Activated naive CD8-positive, alpha-beta T cell treated with anti-CD3 and anti-CD28 coated beads, Interleukin-2, amount 50 U/mL, for 24 hours (primary cell): Measurements from ENCODE around the gene USP9X.
"Not testable (repeated sequence)": the region's sequence is repeated elsewhere in the genome, so short reads cannot be mapped to it uniquely, and the experiment has no call there.

Source experiments
- ATAC-seq: fragments of 150-1000 bp; cut with Tn5 transposase; one replicate; pipeline ENCODE4 v1.10.0; 2021
- DNase-seq: peaks from one replicate; pipeline ENCODE4 v3.0.0; 2021
- H3K27ac Mint-ChIP-seq: one replicate; pipeline ENCODE4 v1.8.0; 2021; ENCODE audit warnings: mild to moderate bottlenecking, mixed read lengths
- H3K27me3 Mint-ChIP-seq: one replicate; pipeline ENCODE4 v1.8.0; 2021; ENCODE audit warnings: mixed read lengths
- H3K36me3 Mint-ChIP-seq: one replicate; pipeline ENCODE4 v1.8.0; 2021; ENCODE audit warnings: low read depth, mixed read lengths
- H3K4me1 Mint-ChIP-seq: one replicate; pipeline ENCODE4 v1.8.0; 2021; ENCODE audit warnings: mixed read lengths
- H3K4me3 Mint-ChIP-seq: one replicate; pipeline ENCODE4 v1.8.0; 2021; ENCODE audit warnings: mild to moderate bottlenecking, moderate library complexity, mixed read lengths
- H3K9me3 Mint-ChIP-seq: one replicate; pipeline ENCODE4 v1.8.0; 2021; ENCODE audit warnings: mixed read lengths

Gene USP9X

DNA sequence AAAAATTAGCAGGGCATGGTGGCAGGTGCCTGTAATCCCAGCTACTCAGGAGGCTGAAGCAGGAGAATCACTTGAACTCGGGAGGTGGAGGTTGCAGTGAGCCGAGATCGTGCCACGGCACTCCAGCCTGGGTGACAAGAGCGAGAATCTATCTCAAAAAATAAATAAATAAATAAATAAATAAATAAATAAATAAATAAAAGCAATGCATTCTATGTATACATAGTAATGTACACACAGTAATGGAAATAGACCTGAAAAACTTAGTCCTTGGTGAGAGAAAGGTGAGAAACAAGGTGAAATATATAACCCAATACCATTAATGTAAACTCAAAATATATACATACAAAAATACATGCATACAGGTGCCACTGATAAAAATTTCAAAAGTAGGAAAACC lies 197.1 kb downstream of the USP9X start:
- H3K9me3 Mint-ChIP-seq, H3K4me3 Mint-ChIP-seq, H3K27ac Mint-ChIP-seq, ATAC-seq, H3K4me1 Mint-ChIP-seq, H3K27me3 Mint-ChIP-seq, H3K36me3 Mint-ChIP-seq, DNase-seq: not testable (repeated sequence)

DNA sequence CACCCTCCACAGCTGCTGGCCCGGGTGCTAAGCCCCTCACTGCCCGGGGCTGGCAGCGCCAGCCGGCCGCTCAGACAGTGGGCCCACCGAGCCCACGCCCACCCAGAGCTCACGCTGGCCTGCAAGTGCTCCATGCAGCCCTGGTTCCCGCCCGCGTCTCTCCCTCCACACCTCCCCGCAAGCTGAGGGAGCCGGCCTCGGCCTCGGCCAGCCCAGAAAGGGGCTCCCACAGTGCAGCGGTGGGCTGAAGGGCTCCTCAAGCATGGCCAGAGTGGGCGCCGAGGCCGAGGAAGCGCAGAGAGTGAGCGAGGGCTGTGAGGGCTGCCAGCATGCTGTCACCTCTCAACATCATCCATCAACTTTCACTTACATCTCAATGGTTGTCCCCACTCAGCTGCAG lies 200.7 kb downstream of the USP9X start:
- not testable (repeated sequence) for H3K4me1 Mint-ChIP-seq, H3K36me3 Mint-ChIP-seq, H3K9me3 Mint-ChIP-seq, H3K4me3 Mint-ChIP-seq, DNase-seq, H3K27me3 Mint-ChIP-seq, ATAC-seq, H3K27ac Mint-ChIP-seq
